Measurements from ENCODE around the gene SPTLC3.

Gene SPTLC3

GRCh38 chr20:13081877-13082276, 73.1 kb downstream of the SPTLC3 start:
- no peak for TF ChIP-seq CTCF (IDR thresholded peaks at IDR 0.05; ENCODE audit: low read depth, low read length)
- H3K4me3 ChIP-seq (replicated peaks in 1 of 2; ENCODE audit: low read depth in 2 of 2, low read length in 2 of 2), result no peak overlapping the region
- no peak for DNase-seq (ENCODE audit: low read depth in 2 of 2)

- DNase-seq (ENCODE audit: low read depth in 2 of 2), result no peak
- H3K4me3 ChIP-seq (replicated peaks in 1 of 2; ENCODE audit: low read depth in 2 of 2, low read length in 2 of 2), result no peak overlapping the region
- no peak for TF ChIP-seq CTCF (IDR thresholded peaks at IDR 0.05; ENCODE audit: low read depth, low read length)
Measured at GRCh38 chr20:13082378-13082777, 73.6 kb downstream of the SPTLC3 start.

GRCh38 chr20:13085275-13085674, 76.5 kb downstream of the SPTLC3 start:
- no peak overlapping the region for H3K4me3 ChIP-seq (replicated peaks in 1 of 2; ENCODE audit: low read depth in 2 of 2, low read length in 2 of 2)
- TF ChIP-seq CTCF (IDR thresholded peaks at IDR 0.05; ENCODE audit: low read depth, low read length), result no peak
- no peak for DNase-seq (ENCODE audit: low read depth in 2 of 2)

- no peak for TF ChIP-seq CTCF (IDR thresholded peaks at IDR 0.05; ENCODE audit: low read depth, low read length)
- H3K4me3 ChIP-seq (replicated peaks in 1 of 2; ENCODE audit: low read depth in 2 of 2, low read length in 2 of 2), result no peak overlapping the region
- no peak for DNase-seq (ENCODE audit: low read depth in 2 of 2)
Measured at GRCh38 chr20:13089950-13090469, 81.2 kb downstream of the SPTLC3 start.

- no peak overlapping the region for H3K4me3 ChIP-seq (replicated peaks in 1 of 2; ENCODE audit: low read depth in 2 of 2, low read length in 2 of 2)
- DNase-seq (ENCODE audit: low read depth in 2 of 2), result no peak
- TF ChIP-seq CTCF (IDR thresholded peaks at IDR 0.05; ENCODE audit: low read depth, low read length), result no peak
Measured at GRCh38 chr20:13092111-13092510, 83.3 kb downstream of the SPTLC3 start.

- no peak for DNase-seq (ENCODE audit: low read depth in 2 of 2)
- no peak overlapping the region for H3K4me3 ChIP-seq (replicated peaks in 1 of 2; ENCODE audit: low read depth in 2 of 2, low read length in 2 of 2)
- TF ChIP-seq CTCF (IDR thresholded peaks at IDR 0.05; ENCODE audit: low read depth, low read length), result no peak
Measured at GRCh38 chr20:13094976-13095375, 86.2 kb downstream of the SPTLC3 start.

- no peak for DNase-seq (ENCODE audit: low read depth in 2 of 2)
- H3K4me3 ChIP-seq (replicated peaks in 1 of 2; ENCODE audit: low read depth in 2 of 2, low read length in 2 of 2), result no peak overlapping the region
- no peak for TF ChIP-seq CTCF (IDR thresholded peaks at IDR 0.05; ENCODE audit: low read depth, low read length)
Measured at GRCh38 chr20:13098720-13099355, 90.1 kb downstream of the SPTLC3 start.

All from cardiac fibroblast (primary cell).